ENCODE measurements around the gene DNAJC27.

The DNAJC27 gene

GRCh38 chr2:24970483-24971285 is 1.1 kb downstream of the DNAJC27 start:
- no peak for DNase-seq

GRCh38 chr2:24969784-24970183 is 2.0 kb downstream of the DNAJC27 start:
- no peak for DNase-seq

DNA sequence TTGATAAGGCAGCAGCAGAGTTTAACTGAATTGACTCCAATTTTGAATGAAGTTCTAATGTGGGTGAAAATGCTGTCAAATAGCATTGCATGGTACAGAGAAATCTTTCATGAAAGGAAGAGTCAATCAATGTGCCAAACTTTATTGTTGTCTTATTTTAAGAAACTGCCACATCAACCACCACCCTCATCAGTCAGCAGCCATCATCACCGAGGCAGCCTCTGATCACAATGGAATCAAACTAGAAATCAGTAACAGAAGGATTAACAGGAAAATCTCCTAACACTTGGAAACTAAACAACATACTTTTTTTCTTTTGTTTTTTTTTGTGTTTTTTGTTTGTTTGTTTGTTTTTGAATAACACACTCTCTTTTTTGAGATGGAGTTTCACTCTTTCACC is 9.9 kb downstream of the DNAJC27 start:
- DNase-seq, result no peak

- no peak for DNase-seq
These were observed 12.0 kb downstream of the DNAJC27 start for GRCh38 chr2:24959761-24960160.

DNA sequence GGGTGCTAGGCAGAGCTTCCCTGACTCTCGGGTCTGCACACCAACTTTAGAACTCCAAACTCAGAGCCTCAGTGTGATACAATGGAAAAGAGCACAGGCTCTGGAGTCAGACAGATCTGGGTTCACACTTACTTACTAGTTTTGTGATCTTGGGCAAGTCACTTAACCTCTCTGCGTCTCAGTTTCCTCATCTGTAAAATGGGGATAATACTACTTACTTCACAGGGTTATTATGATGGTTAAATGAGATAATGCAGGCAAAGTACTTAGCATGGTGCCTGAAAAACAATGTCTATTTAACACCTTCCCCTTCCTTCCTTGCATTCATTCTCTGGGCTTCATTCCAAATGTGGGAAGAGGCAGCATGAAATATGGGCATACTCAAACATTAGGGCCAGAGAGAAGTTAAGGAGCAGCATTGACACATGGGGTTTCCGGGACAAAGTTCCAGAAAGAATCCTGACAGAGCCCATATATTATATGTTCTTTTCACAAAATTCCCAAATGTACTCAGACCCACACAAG is 13.3 kb downstream of the DNAJC27 start:
- DNase-seq, result no peak

DNA sequence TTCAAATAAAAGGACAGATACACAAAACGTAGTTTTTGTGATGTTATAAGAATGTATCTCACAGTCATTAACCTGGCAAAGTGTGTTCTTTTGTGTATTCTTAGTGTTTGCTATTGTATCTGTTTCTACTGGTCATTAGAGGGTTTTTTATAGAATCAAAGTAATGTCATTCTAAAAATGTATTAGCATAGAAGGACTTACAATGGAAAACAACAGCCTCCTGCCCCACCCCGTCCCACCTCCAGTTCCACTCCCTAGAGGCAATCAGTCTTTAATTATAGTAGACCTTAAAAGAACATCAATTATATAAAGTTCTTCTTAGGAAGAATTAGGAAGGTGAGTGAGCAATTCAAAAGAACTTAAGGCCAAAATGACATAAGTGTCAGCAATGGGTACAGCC is 13.8 kb downstream of the DNAJC27 start:
- DNase-seq, result no peak

- no peak for DNase-seq
These were observed 14.5 kb downstream of the DNAJC27 start for GRCh38 chr2:24957221-24957620.

DNA sequence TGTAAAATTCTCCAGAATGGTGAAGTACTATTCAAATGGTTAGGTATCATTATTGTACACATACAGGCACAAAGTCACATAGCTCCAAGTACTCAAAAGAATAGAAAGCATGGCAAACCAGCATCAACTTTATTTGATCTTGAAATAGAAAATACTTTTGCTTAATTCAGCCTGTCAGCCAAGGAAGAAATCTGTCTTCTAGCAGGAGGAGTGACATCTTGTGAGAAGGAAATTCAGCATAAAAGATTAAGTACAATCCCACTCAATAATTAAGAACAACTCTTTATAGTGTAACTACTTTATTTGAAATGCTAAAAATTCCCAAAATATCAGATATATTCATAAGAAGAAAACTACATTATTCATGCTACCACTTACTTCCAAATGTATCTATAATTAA is 15.8 kb downstream of the DNAJC27 start:
- DNase-seq, result no peak

DNA sequence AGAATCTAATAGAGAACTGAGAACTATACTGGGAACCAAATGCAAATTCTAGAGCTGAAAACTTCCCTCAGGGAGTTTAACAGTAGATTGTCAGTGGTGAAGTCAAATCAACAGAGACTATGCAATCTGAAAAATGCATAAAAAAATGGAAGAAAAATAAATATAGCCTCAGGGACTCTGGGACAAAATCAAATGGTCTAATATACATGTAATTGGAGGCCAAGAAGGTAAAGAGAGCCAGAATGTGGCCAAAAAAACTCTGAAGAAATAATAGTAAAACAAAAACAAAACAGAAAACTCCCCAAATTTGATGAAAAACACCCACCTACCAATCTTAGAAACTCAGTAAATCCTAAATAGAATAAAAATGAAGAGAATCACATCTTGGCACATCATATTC is 16.5 kb downstream of the DNAJC27 start:
- no peak for DNase-seq

DNA sequence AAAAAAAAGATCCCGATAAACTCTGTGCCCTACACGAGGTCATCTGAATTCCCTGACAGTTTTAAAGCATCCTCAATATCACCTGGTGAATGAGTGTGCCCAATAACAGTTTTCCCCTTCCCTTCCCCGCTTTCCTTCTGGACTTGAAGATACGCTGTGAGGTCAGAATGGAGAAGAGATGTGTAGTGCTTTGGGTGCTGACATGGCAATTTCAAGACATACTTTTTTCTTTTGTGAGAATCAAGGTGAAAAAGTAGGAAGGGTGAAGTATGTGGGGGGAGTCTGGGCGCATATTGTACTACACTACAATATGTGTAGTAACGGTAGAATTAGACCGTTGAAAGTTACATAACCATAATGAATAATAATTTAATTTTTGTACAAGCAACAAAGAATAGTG is 21.7 kb downstream of the DNAJC27 start:
- DNase-seq, result no peak

DNA sequence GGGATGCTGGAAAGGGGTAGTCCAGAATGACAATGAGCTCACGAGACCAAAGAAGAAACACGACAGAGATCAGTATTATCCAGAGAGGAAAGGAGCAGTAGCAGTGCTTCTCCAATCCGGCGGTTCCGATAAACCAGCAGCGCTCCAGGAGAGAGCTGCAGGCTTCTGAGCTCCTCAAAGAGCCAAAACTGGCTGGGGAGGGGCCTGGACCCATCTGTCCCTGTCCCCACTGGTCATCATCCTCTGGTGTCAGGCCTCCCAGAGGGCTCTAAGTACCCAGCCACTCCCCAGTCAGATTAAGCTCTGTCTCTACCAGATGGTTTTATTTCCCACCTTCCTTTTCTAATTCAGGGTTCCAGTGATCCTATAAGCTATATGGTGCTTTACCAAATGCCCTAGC is 23.2 kb downstream of the DNAJC27 start:
- no peak for DNase-seq

DNA sequence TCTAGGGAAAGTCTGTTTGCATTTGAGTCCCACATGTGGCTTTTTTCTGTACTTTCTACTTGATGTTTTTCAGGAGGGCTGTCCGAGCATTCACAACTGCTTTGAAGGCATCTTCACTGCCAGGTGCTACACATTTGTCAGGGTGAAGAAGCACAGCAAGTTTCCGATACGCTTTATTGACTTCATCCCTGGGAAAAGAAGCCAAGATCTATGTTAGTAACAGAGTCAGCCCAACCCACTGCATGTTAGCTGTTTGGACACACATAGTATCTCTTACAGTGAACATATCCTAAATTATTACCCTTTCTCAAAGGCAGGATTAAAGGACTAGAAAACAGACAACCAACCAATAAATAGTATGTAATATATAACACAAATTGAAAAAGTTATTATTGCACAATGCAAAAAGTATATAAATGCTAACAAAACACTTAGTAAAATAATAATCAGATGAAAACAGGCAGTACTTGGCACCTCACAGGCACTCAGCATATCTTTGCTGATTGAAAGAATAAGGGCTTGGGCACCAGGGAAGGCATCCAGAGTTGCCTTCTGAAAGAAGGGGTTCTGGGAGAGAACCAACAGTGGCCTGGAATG is 24.1 kb downstream of the DNAJC27 start:
- DNase-seq, result no peak

GRCh38 chr2:24945907-24946306 is 25.8 kb downstream of the DNAJC27 start:
- no peak for DNase-seq

GRCh38 chr2:24943427-24944053 is 28.2 kb downstream of the DNAJC27 start:
- no peak for DNase-seq

DNA sequence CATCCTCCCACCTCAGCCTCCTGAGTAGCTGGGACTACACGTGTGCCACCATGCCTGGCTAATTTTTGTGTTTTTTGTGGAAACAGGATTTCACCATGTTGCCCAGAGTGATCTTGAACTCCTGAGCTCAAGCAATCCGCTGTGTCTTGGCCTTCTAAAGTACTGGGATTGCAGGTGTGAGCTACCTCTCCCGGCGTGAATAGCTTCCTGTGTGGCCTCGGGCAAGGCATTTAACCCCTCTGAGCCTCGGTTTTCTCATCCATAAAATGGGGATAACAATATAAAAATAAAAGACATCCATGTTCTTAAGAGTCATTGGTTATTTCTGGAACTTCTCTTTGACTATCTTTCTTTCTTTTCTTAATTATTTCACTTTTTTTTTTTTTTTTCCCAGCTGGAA is 32.4 kb downstream of the DNAJC27 start:
- DNase-seq, result no peak

GRCh38 chr2:24937236-24937635 is 34.5 kb downstream of the DNAJC27 start:
- DNase-seq, result no peak

GRCh38 chr2:24935145-24935544 is 36.6 kb downstream of the DNAJC27 start:
- no peak for DNase-seq

GRCh38 chr2:24932715-24933114 is 39.0 kb downstream of the DNAJC27 start:
- no peak for DNase-seq

GRCh38 chr2:24930768-24931167 is 41.0 kb downstream of the DNAJC27 start:
- no peak for DNase-seq

DNA sequence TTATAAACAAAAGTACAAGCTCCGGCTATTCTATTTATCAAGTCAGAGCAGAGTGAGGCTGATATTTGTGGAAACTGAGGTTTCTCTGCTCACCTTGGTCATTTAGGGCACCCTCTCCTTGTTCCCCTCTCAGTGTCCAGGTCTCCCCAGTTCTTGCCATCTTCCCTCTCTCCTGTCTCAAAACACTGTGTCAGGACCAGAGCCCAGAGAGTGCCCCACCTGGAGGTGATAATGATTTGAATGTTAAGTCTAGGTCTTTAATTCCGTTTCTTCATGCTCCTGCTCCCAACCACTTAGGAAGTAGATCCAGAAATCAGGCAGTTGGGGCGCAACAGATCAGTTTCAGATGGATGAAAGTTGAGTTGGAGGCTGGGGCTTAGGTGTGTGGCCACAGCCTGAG is 42.5 kb downstream of the DNAJC27 start:
- DNase-seq, result no peak

DNA sequence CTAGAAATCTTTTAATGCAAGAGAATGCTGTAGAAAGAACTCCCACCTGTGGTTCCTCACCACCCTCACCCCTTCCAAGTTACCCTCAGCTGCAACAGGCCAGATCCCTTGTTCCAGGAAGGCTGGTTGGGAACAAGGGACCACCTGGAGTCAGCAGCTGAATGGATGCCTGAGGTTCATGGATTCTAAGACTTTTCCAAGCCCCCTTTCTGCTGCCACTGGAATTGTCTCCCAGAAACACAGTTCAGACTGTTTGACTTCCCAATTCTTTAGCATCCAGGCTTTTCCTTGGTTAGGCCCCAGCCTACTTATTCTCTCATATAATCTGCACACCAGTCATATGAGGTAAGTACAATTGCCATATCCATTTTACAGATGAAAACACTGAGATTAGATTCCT is 43.7 kb downstream of the DNAJC27 start:
- DNase-seq, result no peak

DNA sequence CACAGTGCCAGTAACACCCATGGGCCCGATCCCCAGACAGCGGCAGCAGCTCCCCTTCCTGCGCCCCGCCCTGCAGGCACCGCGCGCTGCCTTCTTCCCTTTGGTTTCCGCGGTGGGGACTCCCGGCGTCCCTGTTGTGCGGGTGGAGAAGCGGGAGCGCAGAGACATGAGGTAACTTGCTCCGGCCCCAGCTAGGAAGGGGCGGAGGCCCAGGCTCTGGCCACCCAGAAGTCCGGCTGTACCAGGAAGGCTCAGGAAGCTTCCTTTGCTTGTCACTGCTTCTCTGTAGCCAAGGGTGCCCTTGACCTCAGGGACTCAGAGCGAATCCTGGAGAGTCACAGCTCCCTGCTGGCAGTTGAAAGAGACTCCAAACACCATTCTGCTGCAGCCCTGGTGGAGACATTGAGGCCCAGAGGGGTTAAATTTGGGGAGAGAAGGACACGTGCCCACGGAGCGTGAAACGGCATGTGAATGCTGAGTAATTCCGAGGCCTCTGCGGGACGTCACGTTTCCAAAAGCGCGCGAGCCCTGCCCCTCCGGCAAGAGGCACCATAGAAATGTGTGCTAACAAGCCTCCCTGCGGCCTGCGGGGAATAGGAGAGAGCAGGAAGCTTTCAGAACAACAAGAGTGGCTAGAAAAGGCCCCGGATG is 45.0 kb downstream of the DNAJC27 start:
- DNase-seq, result no peak

GRCh38 chr2:24926220-24926601 is 45.5 kb downstream of the DNAJC27 start:
- DNase-seq, result no peak

DNA sequence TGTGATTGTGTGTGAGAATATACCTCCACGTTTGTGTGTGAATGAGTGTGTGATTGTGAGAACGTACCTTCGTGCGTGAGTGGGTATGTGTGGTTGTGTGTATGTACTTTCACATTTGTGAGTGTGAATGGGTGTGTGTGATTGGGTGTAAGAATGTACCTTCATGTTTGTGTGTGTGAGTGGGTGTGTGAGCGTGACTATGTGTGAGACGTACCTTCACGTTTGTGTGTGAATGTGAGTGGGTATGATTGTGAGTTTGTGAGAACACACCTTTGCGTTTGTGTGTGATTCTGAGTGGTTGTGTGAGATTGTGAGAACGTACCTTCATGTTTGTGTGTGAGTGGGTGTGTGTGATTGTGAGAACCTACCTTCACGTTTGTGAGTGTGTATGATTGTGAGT is 45.9 kb downstream of the DNAJC27 start:
- no peak for DNase-seq

Data from amniotic stem cell (primary cell).